Left forelimb (tissue), 1 donor: ENCODE measurements around the gene KCNAB2.
"Not testable (repeated sequence)": the region's sequence is repeated elsewhere in the genome, so short reads cannot be mapped to it uniquely, and the experiment has no call there.

Experiments
- DNase-seq: peaks from one replicate; pipeline ENCODE4 v3.0.0-alpha.2; 2018; ENCODE audit warnings: low spot score

KCNAB2 gene

GRCh38 chr1:6057170-6057845 lies 11.6 kb downstream of the KCNAB2 start:
- DNase-seq, result no peak

- no peak for DNase-seq
Measured at GRCh38 chr1:6059866-6060265, 14.2 kb downstream of the KCNAB2 start.

- DNase-seq, result no peak
Measured at GRCh38 chr1:6062670-6063069, 17.0 kb downstream of the KCNAB2 start.

- not testable (repeated sequence) for DNase-seq
Measured at GRCh38 chr1:6063532-6064053, 17.9 kb downstream of the KCNAB2 start.

- no peak for DNase-seq
Measured at GRCh38 chr1:6065093-6065858, 19.6 kb downstream of the KCNAB2 start.

GRCh38 chr1:6066680-6067079 lies 21.0 kb downstream of the KCNAB2 start:
- no peak for DNase-seq

- no peak for DNase-seq
Measured at GRCh38 chr1:6068073-6068472, 22.4 kb downstream of the KCNAB2 start.

- DNase-seq, result no peak
Measured at GRCh38 chr1:6068932-6069331, 23.2 kb downstream of the KCNAB2 start.

- DNase-seq, result no peak
Measured at GRCh38 chr1:6069573-6069972, 23.9 kb downstream of the KCNAB2 start.

- DNase-seq, result no peak
Measured at GRCh38 chr1:6070450-6070974, 24.8 kb downstream of the KCNAB2 start.

- DNase-seq, result no peak
Measured at GRCh38 chr1:6071219-6071618, 25.5 kb downstream of the KCNAB2 start.

GRCh38 chr1:6072774-6073479 lies 27.2 kb downstream of the KCNAB2 start:
- DNase-seq, result no peak

GRCh38 chr1:6073480-6074053 lies 27.9 kb downstream of the KCNAB2 start:
- DNase-seq, result no peak

GRCh38 chr1:6074192-6074901 lies 28.7 kb downstream of the KCNAB2 start:
- DNase-seq, result no peak

- DNase-seq, result no peak
Measured at GRCh38 chr1:6075748-6076147, 30.1 kb downstream of the KCNAB2 start.

GRCh38 chr1:6077061-6077460 lies 31.4 kb downstream of the KCNAB2 start:
- DNase-seq, result not testable (repeated sequence)

GRCh38 chr1:6077506-6077905 lies 31.8 kb downstream of the KCNAB2 start:
- no peak for DNase-seq

GRCh38 chr1:6077919-6078318 lies 32.2 kb downstream of the KCNAB2 start:
- DNase-seq, result no peak

GRCh38 chr1:6080469-6080868 lies 34.8 kb downstream of the KCNAB2 start:
- DNase-seq, result no peak

GRCh38 chr1:6081901-6082300 lies 36.2 kb downstream of the KCNAB2 start:
- DNase-seq, result no peak

GRCh38 chr1:6082430-6082971 lies 36.8 kb downstream of the KCNAB2 start:
- no peak for DNase-seq
